Femur (tissue), 1 donor: Measurements from ENCODE around the gene KIF1A.

Experiments used
- DNase-seq: peaks from one replicate; pipeline ENCODE4 v3.0.0-alpha.2; 2017

Gene KIF1A

GRCh38 chr2:240796543-240797499 lies 23.2 kb downstream of the KIF1A start:
- DNase-seq, result peak; percentile 17

GRCh38 chr2:240795916-240796510 lies 24.0 kb downstream of the KIF1A start:
- DNase-seq, result peak; percentile 8

- DNase-seq, result peak; percentile 6
Observed at GRCh38 chr2:240795454-240795853, 24.6 kb downstream of the KIF1A start.

GRCh38 chr2:240794178-240794721 lies 25.8 kb downstream of the KIF1A start:
- peak; percentile 20 for DNase-seq

DNA sequence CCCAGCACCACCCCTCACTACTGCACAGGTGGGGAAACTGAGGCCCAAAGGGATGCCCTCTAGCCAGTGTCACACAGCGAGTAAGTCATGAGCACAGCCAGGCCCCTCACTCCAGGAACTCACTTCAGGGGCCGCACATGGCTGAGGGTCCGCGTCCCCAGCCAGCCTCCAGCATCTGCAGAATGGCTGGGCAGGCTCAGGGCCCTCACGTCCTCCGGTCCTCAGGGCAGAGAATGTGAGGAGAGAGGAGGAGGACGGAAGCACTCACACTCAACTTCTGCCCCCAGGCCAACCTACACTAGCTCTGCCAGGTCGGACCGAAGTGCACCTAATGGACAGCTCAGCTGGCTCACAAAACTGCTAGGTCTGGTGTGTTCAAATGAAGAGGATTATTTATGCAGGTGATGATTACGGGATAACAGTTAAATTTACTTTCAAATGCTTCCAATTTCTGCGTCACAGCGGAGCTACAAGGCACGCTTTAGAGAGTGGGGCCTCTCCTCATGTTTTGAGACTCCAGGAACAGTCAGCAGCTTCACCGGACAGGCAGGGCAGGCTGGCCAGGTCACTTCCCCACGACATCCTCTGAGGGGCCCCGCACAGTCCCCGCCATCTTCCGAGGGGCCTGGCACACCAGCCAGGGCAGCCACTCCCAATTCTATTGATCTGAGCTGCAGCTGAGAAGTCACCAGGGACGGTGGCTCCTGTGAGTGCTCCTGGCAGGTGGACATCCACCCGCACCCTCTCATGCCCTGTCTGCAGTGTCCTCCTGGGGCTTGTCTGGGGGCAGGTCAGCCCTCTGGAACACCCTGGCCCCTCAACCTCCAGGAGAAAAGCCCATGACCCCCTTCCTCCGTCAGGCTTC lies 26.5 kb downstream of the KIF1A start:
- DNase-seq, result peak; percentile 13

GRCh38 chr2:240792629-240793312 lies 27.2 kb downstream of the KIF1A start:
- DNase-seq, result no peak

DNA sequence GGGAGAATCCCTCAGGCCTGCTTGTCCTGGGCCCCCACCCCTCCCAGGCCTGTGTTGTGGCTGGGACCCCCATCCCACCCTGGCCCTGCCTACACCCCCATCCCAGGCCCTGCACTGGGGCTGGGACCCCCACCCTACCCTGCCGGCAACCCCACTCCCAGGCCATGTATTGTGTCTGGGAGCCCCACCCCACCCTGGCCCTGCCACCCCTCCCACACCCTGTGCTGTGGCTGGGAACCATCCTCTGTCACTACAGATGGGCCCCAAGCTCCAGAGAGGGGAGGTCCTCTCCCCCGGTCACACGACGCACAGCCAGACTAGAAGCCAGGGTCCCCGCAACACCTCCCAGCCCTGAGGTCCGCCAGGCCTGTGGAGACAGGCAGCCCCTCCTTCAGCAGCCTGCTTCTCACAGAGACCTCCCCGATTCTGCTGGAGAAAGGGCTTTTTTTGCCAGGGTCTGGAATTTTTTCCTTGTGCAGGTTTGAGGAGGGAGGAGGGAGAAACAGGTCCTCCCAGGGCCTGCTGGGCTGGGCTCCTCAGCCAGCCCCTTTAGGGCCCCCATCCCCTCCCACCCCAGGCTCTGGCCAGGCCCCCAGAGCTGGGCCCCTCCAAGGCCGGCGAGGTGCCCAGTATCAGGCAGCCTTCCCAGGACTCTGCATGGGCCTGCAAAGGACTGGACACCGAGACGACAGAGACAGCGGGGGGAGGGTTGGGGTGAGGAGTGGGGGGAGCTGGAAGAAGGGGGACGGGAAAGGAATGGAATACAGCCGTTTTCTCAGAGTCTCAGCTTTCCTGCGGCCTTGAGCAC lies 28.0 kb downstream of the KIF1A start:
- DNase-seq, result peak; percentile 91

DNA sequence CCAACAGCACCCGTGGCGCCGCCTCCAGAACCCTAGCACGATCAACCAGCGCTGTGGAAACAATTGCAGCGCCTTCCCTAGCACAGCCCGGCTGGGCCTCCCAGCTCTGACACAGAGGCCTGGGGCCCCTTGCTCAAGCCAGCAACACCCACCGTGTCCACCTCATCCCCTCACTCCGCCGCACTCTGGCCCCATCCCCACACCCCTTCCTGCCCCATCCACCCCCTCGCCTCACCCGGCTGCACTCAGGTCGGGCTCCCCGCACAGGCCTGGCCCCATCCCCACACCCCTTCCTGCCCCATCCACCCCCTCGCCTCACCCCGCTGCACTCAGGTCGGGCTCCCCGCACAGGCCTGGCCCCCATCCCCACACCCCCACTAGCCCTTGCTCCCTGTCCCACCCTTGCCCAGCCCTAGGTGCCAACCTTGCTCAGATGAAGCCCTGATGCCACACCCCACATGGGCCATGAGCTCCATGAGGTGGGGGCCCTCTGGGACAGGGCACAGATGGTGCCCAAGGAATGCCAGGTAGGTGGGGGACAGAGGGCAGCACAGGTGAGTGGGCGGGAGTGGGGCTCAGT lies 28.7 kb downstream of the KIF1A start:
- DNase-seq, result peak; percentile 19

GRCh38 chr2:240790370-240791220 lies 29.4 kb downstream of the KIF1A start:
- DNase-seq, result no peak

DNA sequence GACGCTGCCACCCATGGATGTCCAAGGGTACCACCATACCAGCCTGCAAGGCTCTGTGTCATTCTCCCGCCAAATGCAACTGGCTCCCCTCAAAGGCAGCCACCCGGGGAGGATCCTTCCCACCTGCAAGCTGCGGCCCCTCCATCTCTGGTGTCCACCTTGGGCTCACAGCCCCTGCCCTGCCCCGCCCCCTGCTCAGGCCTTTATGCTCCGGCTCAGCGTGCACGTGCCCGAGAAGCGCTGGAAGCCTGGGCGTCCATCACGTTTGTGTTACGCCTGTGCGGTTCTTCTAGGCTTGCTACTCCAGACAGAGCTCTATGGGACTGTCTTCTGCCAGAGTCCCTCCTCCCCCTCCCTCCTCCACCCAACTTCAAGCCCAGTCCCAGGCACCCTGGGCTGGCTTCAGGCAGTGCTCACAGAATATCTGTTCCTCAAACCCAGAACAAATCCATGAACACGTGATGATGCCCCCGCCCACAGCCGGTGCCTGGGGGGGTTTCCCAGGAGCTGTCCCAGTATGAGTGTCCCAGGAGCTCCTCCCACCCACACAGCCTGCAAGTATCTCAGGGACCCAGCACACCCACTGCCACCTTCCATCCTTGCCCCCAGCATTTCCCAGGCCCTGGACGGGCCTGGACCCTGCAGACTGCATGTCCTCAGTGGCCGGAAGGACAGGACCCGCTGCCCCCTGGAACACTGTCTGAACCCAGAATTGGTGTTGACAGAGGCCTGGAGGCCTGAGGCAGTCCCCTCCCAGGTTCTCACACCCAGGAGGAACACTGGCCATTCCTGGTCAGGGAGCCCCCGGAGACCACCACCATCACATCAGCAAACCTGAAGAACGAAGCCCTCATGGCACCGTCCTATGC lies 30.3 kb downstream of the KIF1A start:
- no peak for DNase-seq

DNA sequence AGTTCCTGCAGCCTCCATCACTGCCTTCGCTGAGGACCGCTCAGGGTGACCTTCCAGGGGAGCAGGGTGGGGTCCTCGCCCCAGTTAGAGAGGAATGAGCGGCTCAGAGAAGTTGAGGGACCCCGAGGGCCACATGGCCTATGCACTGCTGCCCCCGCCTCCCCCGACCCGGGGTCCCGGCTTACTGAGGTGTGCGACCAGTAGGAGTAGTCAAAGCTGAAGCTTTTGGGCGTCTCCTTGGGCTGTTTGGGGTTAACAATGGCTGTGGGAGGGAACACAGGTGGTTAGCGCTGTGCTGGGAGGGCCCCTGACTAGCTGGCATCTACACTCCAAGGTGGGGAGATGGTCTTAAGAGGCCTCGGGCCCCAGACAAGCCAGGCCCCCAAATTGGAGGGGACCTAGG lies 31.0 kb downstream of the KIF1A start:
- no peak for DNase-seq

GRCh38 chr2:240788482-240788881 lies 31.5 kb downstream of the KIF1A start:
- no peak for DNase-seq

DNA sequence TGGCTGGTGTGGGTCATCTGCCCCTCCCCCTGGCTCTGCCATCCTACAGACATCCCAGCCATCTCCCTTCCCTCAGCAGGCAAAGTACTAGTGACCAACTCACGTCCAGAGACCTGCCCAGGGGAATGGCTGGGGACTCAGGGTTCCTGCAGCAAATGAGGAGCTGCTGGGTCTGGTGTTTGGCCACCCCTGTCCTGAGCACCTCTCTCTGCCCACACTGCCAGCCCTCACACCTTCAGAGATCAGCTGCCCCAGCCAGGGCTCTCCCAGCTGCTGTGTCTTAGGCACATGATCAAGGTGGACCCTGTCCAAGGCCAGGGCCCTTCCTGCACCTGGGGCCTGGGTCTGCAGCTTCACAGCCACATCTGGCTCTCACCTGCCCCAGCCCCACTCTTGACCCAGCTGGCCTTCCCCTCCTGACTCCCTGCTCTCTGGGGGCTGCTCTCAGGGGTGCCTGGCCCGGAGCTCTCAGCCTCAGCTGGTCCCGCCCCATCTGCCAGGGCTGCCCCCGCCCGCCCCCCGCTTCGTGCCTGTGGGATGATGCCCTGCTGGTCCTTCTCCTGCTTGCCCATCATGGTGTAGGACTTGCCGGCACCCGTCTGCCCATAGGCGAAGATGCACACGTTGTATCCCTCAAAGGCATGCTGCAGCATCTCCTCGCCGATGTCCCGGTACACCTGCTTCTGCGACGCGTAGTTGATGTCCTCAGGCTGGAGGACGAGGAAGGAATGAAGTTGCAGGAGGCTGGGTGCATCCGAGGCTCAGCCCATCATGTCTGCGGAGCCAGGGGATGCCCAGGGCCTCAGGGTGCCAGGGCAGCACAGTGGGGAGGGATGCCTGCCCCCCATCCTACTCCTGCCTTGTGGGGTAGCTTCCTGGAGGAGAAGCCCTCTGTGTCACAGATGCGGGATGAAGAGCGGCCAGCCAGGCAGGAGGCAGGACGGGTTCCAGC lies 32.2 kb downstream of the KIF1A start:
- no peak for DNase-seq

DNA sequence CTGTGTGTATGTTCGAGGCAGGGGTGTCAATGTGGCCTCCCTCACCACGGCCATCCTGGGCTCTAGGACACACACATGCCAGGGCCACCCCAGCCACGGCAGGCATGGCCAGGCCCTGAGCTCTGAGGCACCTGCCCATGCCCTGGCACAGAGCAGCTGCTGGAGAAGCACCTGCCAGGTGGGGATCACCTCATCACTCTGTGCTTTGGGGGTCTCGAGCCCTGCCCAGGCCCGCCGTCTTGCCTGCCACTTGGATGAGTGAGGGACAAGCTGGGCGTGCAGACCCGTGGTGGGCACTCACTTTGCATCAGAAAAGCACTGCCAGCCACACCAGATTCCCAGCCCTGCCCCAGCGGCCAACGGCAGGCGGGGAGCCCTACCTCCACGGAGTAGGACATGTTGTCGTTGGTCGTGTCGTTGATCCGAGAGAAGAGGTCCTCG lies 33.1 kb downstream of the KIF1A start:
- no peak for DNase-seq

DNA sequence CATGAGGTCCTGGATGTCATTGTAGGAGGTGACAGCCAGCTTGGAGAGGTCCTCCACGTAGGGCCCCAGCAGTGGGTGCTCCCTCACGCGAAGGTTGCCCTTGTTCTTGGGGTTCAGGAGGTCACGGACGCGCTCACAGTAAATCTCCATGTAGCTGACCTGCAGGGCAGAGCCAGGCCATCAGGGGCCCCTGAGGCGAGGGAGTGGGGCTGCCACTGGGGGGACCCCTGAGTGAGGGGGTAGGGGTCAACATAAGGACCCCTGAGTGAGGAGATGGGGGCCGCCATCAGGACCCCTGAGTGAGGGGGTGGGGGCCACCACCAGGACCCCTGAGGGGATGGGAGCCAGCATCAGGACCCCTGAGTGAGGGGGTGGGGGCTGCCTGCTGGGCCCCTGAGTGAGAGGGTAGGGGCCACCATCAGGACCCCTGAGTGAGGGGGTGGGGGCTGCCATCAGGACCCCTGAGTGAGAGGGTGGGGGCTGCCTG lies 33.6 kb downstream of the KIF1A start:
- DNase-seq, result no peak

DNA sequence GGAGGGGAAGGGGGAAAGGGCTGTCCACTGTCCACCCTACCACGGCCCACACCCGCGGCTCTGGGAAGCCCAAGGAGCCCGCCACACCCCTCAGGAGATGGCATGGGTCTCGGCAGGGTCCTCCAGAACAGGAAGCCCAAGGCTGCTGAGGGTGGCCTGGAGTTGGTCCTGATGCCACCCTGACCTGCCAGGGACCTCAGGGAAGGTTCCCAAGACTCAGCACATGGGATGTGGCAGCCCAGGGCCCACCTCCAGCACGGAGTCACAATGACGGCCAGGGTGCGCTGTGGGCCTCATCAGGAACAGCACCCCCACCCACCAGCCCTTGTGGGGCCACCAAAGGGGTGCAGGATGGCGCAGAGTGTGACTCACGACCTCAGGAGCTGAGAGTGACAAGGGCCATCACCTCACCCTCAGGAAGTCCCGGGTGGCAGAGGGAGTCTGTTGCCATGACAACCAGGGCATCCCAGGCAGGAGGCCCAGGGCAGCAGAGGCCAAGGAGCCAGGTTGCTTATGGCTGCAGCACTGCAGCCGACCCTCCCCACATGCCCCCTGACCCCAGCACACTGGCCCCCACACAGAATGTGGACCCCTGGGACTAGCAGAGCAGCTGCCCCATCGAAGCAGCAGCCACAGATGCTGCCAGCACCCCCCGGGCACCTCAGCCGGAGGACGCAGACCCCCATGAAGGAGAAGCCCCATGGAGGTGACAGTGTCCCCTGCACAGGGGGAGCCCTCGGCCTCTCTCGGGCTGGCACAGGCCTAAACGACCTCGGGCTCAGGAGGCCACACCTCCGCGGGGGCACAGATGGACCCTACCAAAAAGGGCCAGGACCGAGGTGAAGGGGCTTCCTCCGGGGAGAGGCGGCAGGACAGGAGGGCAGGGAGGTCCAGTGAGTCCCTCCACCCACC lies 34.3 kb downstream of the KIF1A start:
- DNase-seq, result no peak
